GM21619 (cell line): Measurements from ENCODE around the gene IGDCC3.
"Not testable (repeated sequence)": the region's sequence is repeated elsewhere in the genome, so short reads cannot be mapped to it uniquely, and the experiment has no call there.

ENCODE experiments used
- ATAC-seq: cut with Tn5 transposase; IDR thresholded peaks from one replicate; pipeline ENCODE4 v1.9.1; 2021; ENCODE audit not compliant: unreplicated experiment

The IGDCC3 gene

DNA sequence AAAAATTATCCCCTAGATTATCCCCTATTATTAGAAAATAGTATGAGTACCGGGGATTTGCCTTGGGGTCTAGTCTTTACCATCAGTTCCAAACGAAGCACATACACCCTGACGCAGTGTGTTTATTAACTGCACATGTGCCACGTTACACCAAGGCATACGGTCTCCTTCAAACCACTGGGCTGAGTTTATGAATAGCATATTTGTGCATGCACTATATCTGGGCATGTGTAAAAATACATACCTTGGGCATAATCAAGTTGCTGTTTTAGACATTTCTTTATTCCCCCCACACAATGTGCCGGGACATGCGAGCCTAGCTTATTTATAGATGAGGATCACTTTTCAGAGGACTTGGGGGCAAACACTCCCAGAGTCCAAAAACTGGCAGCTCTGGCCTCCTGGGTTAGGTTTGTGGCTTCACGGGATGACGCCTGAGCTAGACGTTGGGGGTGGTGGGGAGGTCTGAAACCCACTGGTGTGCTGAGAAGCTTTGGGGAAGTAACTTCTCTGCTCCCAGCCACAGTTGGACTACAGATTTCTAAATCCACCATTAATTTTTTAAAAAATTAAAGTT lies 28.7 kb upstream of the IGDCC3 start:
- ATAC-seq = no peak

DNA sequence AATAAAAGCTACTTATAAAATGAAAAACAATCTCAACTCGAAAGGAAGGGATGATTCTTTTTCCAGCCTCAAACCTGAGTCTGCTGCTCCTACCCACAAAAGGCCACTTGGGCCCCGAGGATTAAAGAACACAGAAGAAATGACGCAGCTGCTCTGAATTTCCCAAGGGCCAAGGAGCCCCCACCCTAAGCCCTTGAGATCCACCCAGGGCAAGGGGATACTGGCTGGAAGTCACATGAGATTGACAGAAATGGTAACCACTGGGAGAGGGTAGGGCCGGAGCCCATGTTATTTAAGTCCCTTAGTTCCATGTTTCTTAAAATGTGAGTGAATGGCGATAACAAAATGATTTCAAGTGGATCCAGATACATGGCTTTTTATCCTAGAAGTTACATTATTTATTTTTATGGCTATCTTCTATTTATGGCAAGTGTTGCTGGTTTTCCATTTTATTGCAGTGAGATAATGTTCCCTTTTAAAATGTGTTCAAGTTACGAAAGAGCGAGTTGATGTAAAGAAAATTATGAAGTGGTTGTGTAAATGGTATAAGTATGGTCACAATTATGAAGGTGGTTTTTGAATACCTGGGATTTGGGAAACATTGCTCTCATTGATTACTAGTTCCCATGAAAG lies 28.1 kb upstream of the IGDCC3 start:
- no peak for ATAC-seq

DNA sequence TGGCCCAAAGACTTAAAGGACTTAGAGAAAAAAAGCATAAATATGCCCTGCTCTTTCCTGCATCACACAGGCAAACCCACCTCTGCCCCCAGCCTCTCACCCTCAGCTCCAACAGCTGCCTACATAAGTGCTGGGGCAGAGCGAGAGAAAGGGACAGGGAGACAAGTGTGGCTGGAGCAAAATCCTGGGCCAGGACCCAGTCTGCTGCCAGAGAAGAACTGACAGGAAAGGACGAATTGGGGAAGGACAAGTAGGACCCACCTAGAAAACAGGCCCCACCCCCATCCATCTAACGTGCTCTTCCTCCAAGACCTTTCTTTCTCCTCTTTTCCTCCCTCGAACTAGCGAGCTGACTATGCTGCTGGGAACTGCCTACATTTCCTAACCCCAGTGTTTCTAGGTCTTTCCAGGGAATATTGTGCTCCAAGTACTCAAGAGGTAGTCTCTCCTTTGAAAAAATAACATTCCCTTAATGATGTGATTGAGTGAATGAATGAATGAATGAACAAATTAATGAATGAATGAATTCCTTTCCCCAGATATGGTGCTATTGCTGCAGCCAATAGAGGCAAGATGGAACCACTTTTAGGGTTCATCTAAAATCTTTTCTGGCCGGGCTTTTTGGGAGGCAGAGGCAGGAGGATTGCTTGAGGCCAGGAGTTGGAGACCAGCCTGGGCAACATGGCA lies 26.5 kb upstream of the IGDCC3 start:
- ATAC-seq = no peak

DNA sequence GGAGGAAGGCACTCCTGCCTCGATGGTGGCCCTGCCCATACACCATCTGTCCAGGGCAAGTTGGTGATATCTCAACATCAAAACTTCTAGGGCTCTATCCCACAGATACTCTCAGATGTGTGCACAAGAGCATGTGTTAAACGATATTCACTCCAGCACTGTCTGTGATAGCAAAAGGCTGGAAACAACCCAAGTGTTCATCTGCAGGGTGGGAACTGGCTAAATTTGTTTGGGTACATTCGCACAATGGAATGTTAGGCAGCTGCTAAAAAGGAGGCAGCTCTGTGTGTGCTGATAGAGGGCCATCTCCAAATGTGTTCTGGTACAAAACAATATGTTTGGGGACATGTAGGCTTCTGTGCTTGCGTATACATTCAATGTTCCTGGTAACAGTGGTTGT lies 25.2 kb upstream of the IGDCC3 start:
- ATAC-seq = no peak

DNA sequence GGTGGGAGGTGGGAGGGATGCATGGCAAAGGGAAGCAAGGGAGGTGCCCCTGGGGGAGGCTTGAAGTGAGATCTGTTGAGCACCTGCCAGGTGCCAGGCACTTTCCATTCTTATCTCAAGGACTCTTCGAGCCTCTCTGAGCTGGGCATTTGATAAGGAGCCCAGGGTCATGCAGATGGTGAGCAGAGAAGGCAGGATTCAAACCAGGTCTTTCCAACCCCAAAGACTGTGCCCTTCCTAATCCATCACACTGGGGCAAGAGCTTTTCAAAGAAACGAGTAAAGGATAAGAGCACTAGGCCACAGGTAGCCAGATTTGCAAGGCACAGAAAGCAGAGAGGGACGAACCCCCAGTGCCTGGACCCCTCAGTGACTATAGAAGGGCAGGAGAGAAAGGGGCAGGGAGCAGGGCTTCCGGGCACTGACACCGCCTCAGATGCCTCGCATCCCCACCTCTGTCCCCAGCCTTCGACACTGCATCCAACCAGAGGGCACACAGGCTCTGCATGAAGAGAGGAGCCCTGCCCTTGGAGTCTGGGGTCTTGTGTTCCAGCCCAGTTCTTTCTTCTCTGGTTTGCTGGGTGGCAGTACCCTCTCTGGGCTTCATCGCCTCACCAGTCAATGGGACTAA lies 23.9 kb upstream of the IGDCC3 start:
- no peak for ATAC-seq

DNA sequence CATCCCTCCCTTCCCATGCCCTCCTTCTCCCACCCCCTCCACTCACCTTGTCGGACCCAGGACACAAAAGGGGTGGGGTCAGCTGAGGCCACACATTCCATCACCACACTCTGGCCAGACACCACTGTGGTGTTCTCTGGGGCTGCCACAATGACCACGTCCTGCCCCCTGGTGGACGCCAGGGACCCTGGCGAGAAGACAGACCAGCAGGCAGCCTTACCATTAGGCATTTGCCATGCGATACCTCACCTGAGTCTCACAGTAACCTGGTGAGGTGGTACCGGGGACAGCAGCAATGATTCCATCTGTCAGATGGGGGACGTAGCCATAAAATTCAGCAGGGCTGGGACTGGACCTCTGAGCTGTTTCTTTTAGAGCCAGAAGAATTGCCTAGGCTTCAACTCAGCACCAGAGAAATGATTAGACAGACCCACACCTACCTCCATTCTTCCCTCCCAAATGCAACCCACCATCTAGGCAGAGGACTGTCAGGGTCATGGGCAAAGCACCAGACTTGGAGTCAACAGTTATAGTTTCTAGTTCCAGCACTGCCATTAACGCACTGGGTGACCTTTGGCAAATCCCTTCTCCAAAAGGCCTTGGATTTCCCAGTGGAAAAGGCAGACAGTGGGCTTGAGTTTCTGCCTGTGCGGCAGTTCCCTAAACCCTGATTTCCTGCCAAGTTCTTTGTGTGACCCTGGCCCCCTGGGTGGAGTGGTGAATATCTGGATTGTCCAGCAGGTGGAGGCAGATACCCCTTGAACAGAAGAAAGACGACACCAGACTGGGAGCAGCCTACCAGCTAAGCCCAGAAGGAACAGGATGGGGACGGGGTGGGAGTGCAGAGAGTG lies 23.2 kb upstream of the IGDCC3 start:
- no peak for ATAC-seq

DNA sequence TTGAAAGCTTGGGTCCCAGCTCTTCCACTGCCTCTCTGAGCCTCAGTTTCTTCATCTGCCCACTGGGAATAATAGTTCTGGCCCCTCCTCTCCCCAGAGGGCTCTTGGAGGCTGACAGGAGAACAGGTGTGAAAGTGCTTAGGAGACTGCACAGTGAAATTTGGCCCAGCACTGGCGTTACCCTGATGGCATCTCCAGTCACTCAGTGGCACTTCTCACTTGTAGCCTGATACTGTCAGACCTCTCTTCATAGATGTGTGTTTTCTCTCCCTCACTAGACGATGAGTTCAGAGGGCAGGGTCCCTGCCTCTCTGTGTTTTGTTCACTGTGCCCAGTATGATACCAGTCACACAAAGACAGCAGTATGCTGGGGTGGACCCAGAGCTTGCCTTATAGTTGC lies 22.2 kb upstream of the IGDCC3 start:
- no peak for ATAC-seq

DNA sequence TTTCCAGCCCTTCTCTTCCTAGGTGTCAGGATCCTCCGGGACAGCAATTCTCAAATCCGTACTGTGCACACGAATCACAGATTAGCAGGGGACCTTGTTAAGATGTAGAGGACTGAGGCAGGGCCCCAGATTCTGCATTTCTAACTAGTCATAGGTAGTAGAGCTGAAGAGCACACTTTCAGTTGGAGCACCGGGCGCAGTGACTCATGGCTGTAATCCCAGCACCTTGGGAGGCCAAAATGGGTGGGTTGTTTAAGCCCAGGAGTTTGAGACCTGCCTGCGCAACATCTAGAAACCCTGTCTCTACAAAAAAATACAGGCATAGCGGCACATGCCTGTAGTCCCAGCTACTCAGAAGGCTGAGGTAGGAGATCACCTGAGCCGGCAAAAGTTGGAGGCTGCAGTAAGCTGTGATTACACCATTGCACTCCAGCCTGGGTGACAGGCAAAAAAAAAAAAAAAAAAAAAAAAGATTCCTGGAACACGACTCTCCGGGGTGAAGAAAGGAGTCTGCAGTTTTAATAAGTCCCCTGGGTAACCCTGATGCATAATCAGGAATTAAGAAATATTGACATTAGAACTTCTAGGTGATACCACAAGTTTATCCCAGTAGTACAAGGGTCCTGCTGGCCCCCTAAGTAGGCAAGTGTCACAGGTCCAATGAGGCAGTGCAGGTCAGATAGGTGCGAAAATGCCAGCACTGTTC lies 21.4 kb upstream of the IGDCC3 start:
- no peak for ATAC-seq

DNA sequence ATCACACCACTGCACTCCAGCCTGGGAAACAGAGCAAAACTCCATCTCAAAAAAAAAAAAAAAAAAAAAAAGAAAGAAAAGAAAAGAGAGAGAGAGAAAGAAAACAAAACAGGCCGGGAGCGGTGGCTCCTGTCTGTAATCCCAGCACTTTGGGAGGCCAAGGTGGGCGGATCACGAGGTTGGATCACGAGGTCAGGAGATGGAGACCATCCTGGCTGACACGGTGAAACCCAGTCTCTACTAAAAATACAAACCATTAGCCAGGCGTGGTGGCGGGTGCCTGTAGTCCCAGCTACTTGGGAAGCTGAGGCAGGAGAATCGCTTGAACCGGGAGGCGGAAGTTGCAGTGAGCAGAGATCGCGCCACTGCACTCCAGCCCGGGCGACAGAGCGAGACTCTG lies 20.7 kb upstream of the IGDCC3 start:
- ATAC-seq = not testable (repeated sequence)

DNA sequence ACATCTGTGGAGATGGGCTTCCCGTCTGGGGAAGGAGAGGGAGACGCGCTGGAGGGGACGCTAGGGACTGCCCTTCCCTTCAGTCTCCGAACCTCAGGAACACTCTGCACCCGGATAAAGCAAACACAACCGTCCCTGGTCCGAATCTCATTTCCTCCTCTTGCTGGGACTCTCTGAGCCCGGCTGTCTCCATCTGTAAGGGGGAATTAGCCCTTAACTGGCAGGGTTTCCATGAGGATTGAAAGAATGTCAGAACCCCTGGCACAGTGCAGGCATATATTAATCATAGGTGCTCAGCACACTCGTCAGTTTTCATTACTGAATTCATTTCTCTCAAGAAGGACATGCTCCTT lies 19.1 kb upstream of the IGDCC3 start:
- no peak for ATAC-seq

DNA sequence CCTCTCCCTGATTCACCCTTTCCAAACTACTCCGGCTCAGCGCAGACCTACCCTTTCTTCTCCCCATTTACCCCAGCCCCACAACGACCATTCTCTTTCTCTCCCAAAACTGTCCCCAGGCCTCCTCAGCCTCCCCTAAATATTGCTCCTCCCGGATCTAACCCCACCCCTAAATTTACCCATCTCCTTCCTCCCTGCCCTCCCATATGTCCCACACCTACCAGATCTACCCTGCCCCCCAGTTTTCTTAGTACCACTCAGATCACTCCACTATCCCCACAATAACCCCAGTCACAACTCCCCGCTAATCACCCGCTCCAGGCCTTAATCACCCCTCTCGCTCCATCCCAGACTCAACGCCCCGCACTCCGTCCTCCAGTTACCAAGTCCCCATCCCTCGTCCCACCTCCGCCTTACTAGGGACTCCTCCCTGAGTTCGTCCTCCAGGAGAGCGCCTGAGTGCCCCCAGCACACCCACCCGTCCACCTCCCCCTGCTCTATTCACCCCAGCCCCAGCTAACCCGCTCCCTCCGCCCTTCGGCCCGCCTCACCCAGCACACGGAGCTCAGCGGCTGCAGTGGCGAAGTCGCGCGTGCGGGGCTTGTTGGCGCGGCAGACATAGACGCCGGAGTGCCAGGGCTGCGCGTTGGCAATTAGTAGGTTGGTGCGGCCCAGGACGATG lies 18.6 kb upstream of the IGDCC3 start:
- ATAC-seq = no peak

DNA sequence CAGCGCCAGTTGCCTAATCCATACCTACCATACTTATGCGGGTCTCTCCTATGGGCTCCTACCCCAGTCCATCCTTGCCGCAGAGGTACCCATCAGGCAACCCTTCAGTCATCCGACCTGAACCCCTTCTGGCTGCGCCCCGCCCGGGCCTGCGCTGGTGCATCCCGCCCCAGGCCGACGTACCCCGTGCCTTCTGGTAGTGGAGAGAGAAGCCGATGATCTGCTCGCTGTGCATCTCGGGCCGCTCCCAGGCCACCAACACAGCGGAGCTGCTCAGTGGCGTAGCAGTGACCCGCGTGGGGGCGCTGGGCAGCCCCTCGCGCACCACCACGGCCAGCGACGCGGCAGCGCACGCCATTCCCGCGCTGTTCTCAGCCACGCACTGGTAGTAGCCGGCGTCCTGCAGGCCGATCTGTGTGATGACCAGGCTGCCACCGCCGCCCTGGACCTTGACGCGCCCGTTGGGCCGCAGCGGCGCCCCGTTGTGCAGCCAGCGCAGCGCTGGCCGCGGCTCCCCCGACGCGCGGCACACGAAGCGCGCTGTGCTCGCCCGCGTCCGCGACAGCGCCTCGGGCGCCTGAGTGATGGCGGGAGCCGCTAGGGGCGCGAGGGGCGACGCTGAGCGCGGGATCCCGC lies 17.9 kb upstream of the IGDCC3 start:
- ATAC-seq = no peak

DNA sequence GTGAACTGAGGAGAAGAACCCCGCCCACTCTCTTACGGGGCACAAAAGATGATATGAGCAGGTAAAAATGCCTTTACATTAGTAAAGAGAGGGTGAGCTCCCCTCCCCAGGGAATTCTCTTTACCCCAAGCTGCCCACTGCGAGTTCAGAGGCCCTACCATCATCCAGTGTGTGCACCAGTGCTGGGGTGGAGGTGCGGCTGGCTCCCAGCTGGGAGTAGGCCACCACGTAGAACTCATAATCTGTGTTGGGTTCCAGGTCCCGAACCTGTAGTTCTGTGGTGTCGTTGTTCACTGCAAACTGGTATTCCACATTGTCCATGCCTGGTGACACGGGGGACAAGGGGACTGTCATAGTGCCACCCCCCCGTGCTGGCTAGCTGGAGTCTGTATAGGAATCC lies 17.1 kb upstream of the IGDCC3 start:
- no peak for ATAC-seq

DNA sequence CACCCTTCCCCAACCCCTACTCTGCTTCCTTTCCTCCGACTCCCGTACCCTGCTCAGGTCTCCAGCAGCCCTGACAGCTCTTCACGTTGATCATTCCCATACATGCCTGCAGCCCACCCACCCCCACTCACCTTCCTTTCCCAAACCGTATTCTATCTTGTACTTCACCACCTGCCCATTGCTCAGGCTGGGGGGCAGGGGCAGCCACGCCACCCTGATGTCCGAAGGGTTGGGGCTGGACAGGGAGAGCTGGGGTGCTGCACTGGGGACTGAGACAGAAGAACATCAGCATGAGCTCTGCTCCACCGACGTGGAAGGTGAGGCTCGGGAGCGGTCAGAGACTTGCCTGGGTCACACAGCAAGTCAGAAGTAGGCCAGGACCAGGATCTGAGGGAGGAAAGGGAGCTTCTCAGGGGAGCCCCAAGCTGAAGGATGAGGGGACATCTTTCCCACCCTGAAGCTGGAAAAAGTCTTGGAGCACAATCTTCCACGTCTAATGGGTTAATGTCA lies 16.5 kb upstream of the IGDCC3 start:
- ATAC-seq = no peak

DNA sequence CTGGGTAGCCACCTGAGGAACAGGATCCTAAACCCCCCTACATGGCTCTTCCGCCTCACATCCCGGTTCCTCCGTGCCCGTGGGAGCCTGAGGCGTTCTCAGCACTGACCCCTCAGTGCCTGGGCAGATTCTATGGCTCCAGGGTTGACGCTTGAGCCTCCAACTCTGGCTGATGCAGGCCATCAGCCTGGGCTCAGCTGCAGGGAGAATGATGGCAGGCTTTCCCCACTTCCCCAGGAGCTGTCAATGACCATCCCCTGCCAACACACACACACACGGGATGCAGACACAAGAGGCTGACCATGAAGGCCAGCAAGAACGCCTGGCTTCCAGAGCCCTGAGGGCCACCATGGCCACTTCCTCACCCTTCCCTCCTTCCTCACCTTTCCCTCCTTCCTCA lies 15.8 kb upstream of the IGDCC3 start:
- ATAC-seq = no peak

DNA sequence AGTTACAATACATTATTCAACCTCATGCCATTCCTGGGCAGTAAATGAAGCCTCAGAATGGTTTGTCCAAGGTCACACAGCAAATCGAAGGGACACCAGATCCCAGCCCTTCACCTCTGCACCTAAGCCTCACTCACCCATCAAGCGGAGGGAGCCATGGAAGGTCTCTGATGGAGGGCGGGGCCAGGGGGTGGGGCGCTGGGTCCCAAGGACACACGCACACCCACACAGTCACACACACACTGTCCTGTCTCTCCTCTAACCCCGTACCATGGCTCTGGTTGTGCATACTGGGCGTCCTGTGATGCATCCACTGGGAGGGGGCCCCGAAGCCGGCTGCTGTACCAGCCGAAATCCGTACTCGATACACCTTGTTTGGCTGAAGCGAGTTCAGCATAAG lies 15.3 kb upstream of the IGDCC3 start:
- no peak for ATAC-seq

DNA sequence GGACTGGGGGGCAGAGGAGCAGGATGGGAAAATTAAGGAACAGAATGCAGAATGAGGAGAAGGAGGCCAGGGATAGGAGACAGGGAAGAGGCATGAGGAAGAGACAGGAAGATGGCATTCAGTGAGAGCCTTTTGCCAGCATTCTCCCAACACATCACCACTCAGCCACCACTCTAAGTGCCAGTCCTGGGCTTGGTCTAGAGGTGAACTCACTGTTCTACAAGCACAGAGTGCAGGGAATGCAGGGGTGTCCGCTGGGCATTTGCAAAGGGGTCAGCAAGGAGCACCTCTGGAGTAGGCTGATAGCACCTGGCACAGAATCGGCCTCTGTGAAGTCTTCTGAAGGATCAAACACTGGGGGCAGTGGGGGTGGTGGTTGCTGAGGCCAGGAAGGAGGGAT lies 14.6 kb upstream of the IGDCC3 start:
- no peak for ATAC-seq

DNA sequence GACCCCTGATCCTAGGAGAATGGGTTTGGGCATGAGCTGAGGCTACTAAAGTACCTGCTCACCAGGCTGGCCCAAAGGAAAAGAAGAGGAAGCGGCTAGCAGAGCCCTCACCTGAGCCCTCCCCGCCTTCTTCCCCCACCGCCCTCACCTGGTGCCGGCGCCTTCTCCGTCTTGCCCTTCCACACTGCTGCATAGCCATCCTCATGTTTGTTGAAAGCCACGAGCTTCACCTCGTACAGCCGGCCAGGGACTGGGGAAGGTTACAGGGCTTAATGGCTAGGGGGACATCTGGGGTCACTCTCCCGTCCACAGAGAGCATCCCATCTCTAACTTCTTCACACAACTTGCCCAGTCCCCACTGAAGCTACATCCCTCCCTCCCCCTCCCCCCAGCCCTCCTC lies 13.9 kb upstream of the IGDCC3 start:
- no peak for ATAC-seq

DNA sequence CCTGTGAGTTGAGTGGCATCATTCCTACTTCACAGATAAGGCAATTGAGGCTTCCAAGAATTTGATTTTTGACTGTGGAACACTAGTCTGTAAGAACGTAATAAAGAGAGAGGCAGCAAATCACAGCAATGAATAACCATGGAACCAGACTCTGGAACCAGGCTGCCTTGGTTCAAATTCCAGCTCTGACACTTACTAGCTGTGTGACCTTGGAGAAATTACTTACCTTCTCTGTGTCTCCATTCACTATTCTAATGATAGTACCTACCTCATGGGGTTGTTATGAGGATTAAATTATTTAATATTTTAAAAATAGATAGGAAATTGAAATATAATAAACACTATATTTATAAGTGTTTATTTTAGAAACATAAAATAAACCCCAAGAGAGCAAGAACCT lies 12.6 kb upstream of the IGDCC3 start:
- no peak for ATAC-seq

DNA sequence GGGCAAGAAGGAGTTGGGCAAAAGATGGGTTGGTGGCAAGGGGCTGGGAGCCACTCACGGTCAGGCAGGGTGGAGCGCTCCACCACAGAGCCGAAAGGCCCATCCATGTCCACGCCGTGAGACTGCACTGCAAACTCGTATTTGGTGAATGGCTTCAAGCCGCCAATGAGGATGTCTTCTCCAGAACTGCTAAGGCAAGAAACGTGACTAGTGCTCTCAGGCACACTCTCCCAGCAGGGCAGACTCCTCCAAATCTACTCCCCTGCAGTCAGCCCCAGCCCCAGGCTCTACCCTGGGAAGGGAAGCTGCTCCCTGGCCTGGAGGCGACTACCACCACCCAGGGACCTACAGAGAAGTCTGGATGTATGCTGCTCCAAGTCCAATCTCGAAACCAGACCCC lies 11.4 kb upstream of the IGDCC3 start:
- no peak for ATAC-seq
